GM10266 (cell line): ENCODE data around the gene MFSD1.

Experiments
- DNase-seq: peaks from one replicate; pipeline ENCODE4 v3.0.0; 2012; ENCODE audit errors: extremely low spot score
- CTCF ChIP-seq: IDR thresholded peaks from 2 replicates; pipeline ENCODE4 v1.5.1; 2012; ENCODE audit warnings: mild to moderate bottlenecking, low read depth; ENCODE audit not compliant: control insufficient read depth, insufficient read depth; ENCODE audit errors: missing control alignments

Gene MFSD1

GRCh38 chr3:158820521-158820920 is 18.7 kb downstream of the MFSD1 start:
- no peak for DNase-seq
- no peak for TF ChIP-seq CTCF

- no peak for DNase-seq
- TF ChIP-seq CTCF = no peak
Measured at GRCh38 chr3:158821847-158822246, 20.0 kb downstream of the MFSD1 start.

GRCh38 chr3:158823426-158823825 is 21.6 kb downstream of the MFSD1 start:
- DNase-seq = no peak
- no peak for TF ChIP-seq CTCF

- DNase-seq = no peak
- TF ChIP-seq CTCF = no peak
Measured at GRCh38 chr3:158827773-158828172, 25.9 kb downstream of the MFSD1 start.

- TF ChIP-seq CTCF = no peak
- no peak for DNase-seq
Measured at GRCh38 chr3:158830391-158830790, 28.5 kb downstream of the MFSD1 start.

GRCh38 chr3:158831861-158832260 is 30.0 kb downstream of the MFSD1 start:
- TF ChIP-seq CTCF = no peak
- DNase-seq = no peak

- DNase-seq = no peak
- no peak for TF ChIP-seq CTCF
Measured at GRCh38 chr3:158835631-158836030, 33.8 kb downstream of the MFSD1 start.
